GM13976 (cell line): Measurements from ENCODE around the gene PI3.

Experiments used
- DNase-seq: peaks from one replicate; pipeline ENCODE4 v3.0.0; 2012; ENCODE audit warnings: low spot score
- in situ Hi-C: fragments of 300-500 bp; cut with MboI; formaldehyde crosslinking; loops from one replicate; pipeline ENCODE4 v1.12.0; 2022; ENCODE audit warnings: low sequenced_read_pairs, mixed read lengths, inconsistent platforms; ENCODE audit not compliant: unreplicated experiment
- TF ChIP-seq, protein P1 (sequence below): IDR thresholded peaks from 2 replicates; pipeline ENCODE4 v1.5.1; 2012; ENCODE audit warnings: borderline replicate concordance, mild to moderate bottlenecking; ENCODE audit not compliant: insufficient read depth; ENCODE audit errors: extremely low read depth, missing control alignments, control extremely low read depth

Gene PI3

DNA sequence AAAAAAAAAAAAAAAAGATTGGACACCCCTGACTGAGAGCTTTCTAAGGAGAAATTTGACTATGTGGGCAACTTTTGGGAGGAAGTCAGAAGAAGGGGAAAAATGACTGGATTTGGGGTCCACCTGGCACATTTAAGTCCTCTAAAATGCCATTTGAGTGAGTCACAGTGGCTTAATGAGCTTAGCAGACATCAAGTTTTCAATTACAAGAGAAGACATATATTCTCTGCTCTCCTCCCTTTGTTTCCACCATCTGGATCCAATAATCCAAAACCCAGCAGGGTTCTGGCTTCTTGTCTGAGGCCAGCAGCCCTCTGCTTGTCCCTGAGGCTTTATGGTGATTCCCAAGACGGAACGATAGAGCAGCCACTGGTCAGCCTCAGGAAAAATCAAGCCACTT lies 6.9 kb downstream of the PI3 start:
- in situ Hi-C loops: no loop called here
- TF ChIP-seq, protein P1, sequence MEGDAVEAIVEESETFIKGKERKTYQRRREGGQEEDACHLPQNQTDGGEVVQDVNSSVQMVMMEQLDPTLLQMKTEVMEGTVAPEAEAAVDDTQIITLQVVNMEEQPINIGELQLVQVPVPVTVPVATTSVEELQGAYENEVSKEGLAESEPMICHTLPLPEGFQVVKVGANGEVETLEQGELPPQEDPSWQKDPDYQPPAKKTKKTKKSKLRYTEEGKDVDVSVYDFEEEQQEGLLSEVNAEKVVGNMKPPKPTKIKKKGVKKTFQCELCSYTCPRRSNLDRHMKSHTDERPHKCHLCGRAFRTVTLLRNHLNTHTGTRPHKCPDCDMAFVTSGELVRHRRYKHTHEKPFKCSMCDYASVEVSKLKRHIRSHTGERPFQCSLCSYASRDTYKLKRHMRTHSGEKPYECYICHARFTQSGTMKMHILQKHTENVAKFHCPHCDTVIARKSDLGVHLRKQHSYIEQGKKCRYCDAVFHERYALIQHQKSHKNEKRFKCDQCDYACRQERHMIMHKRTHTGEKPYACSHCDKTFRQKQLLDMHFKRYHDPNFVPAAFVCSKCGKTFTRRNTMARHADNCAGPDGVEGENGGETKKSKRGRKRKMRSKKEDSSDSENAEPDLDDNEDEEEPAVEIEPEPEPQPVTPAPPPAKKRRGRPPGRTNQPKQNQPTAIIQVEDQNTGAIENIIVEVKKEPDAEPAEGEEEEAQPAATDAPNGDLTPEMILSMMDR: no peak
- DNase-seq: no peak

DNA sequence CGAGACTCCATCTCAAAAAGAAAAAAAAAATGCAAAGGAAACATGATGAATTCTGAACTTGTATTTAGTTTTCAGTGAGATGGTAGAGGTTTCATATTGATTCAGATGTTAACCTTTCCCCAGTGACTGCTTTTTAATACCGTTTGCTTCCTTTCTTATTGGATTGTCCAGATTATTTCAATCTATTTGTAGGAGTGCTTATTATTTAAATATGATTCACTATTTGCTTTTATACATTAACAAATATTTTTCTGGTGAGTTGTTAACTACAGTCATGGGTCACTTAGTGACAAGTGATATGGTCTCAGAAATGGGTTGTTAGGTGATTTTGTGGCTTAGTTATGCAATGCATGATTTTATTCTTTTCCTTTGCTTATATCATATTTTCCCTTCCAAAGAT lies 8.4 kb downstream of the PI3 start:
- no peak for DNase-seq
- TF ChIP-seq, protein P1: no peak

DNA sequence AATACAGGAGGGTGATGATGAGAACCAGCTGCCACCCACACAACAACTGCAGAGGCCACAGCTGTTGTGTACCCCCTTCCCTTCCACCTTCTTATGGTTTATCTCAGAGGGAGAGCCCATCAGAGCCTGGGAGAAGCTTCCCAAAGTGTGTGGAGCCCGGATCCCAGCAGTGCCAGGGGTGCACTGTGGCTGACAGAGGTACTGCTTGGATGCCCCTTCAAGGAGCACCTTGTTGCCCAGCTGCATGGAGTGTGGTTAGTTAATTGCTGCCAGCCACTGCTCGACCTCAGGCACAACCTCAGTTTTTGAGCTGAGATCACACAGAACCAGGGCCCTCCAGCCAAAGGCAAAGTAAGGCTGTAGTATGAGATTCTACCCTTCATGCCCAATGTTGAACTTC lies 13.0 kb downstream of the PI3 start:
- DNase-seq: no peak
- TF ChIP-seq, protein P1: no peak
- in situ Hi-C loops: no loop called here

More for the DNA sequence above, 8.4 kb downstream of the PI3 start:
- in situ Hi-C loops: no loop called here

DNA sequence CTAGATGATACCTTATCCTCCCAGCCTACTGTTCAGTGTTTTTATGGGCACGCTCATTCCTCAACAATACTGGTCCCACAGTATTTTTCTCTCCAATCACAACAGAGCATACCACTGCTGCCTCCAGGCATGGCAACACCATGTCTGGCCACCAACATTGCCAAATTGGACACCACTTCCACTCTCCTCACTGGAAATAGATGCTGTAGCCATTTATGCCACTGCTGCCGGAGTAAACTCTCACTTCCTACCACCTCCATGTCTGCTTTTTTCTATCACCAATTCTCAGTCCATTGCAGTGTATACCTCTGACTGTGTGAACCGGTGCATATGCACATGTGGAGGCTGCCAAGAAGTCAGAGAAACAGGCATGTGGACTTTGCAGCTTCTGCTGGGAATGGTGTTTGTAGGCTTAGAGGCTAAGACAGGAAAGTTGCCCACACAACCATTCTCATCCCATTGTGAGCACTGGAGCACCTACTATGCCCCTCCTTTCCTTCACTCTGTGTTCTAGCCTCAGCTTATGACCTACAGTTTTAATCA lies 14.4 kb downstream of the PI3 start:
- DNase-seq: no peak
- in situ Hi-C loops: no loop called here
- TF ChIP-seq, protein P1: no peak

DNA sequence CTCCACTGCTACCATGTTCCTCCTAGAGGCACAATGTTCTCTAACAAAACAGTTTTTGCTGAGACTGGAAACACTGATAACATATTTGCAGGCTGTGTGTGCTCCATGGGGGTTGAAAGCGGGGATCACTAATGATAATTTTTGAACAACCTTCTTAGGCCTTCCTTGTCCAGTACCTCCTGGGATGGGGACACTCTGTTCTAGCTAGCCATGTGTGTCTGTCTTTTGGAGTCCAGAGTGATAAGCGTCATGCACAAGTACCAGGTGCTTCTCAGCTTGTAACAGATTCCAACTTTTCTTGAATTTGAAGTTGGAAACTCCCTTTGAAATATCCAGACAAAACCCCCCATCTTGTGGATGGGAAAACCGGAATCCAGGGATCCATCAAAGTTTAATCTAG lies 15.2 kb downstream of the PI3 start:
- no peak for DNase-seq
- TF ChIP-seq, protein P1: no peak
- in situ Hi-C loops: no loop called here

DNA sequence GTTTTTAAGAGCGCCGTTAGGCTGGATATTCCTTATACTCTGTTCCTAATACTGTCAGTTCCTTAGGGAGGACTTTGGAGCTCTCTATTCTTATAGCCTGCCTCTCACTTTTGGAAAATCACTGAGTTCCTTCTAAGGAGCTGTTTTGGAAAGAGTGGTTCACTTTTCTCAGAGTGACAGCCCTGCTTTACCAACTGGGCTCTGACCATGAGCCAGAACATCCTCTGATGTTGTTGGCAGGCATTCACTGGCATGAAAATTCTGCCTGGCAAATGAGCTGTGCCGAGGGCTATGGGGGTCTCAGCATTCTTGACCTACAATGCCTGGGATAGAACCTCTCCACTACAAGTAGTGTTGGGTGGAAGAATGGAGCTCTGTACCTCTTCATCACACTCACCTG lies 17.2 kb downstream of the PI3 start:
- TF ChIP-seq, protein P1: no peak
- in situ Hi-C loops: no loop called here
- DNase-seq: no peak

DNA sequence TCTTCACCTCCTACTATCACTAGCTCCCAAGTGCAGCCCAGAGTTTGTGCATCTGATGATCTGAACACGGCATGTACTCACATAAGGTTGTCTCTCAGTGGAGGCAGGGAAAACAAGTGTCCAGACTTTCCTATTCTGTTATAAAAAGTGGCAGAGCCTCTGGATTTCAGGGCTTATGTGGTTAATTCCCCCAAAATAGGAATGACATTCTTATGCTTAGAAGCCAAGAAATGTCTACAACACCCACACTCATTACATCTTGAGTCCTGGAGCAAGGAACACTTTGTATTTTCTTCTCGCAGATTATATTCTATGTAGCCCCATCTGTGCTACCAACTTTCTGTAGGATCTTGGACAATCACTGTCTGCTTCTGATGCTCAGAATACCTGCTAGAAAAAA lies 18.6 kb downstream of the PI3 start:
- no peak for DNase-seq
- TF ChIP-seq, protein P1: no peak
- in situ Hi-C loops: no loop called here
